Activated T-helper 17 cell treated with anti-CD3 and anti-CD28 coated beads, Interleukin-2, amount 50 U/mL, for 72 hours (primary cell): ENCODE measurements around the gene NR3C1. TPM values are rescaled to one million over a fixed set of nuclear protein-coding genes. Genes with fewer than 3 reads are reported as not detected.

ENCODE experiments used
- ATAC-seq: fragments of 150-1000 bp; cut with Tn5 transposase; replicated peaks from 2 replicates; pipeline ENCODE4 v1.10.0; 2021; ENCODE audit warnings: mild to moderate bottlenecking, moderate library complexity
- H3K27ac Mint-ChIP-seq: one replicate; pipeline ENCODE4 v1.8.0; 2022; ENCODE audit warnings: mixed read lengths
- H3K27me3 Mint-ChIP-seq: one replicate; pipeline ENCODE4 v1.8.0; 2022; ENCODE audit warnings: mixed read lengths
- H3K36me3 Mint-ChIP-seq: one replicate; pipeline ENCODE4 v1.8.0; 2022; ENCODE audit warnings: low read depth, mild to moderate bottlenecking, mixed read lengths
- H3K4me1 Mint-ChIP-seq: one replicate; pipeline ENCODE4 v1.8.0; 2022; ENCODE audit warnings: mixed read lengths
- H3K4me3 Mint-ChIP-seq: one replicate; pipeline ENCODE4 v1.8.0; 2022; ENCODE audit warnings: mild to moderate bottlenecking, mixed read lengths
- H3K9me3 Mint-ChIP-seq: one replicate; pipeline ENCODE4 v1.8.0; 2022; ENCODE audit warnings: mixed read lengths
- total RNA-seq, 2 donors: library from RNA; stranded (reverse); gene quantifications; one replicate each; pipeline ENCODE4 v1.2.3, GENCODE V29; 2022

NR3C1 gene
- total RNA-seq, 2 donors from 2014 or later = 33.2 to 48.3 TPM

- Mint-ChIP-seq H3K9me3 (no peaks in the 10 kb centered on the region), H3K4me3 (no peak overlapping the region)
Observed at GRCh38 chr5:143254819-143255218, 148.7 kb downstream of the NR3C1 start.

GRCh38 chr5:143251946-143252345 lies 151.5 kb downstream of the NR3C1 start:
- H3K27me3 Mint-ChIP-seq = no peaks in the 10 kb centered on the region
- no peak overlapping the region for H3K4me3 Mint-ChIP-seq
- peaks cover 6% of the 10 kb centered on the region for H3K9me3 Mint-ChIP-seq
- no peaks in the 10 kb centered on the region for H3K4me1 Mint-ChIP-seq
- no peaks in the 10 kb centered on the region for H3K36me3 Mint-ChIP-seq
- H3K27ac Mint-ChIP-seq = no peak overlapping the region
- ATAC-seq = no peak

More at GRCh38 chr5:143254819-143255218, 148.7 kb downstream of the NR3C1 start:
- ATAC-seq = no peak
- no peaks in the 10 kb centered on the region for H3K36me3 Mint-ChIP-seq
- H3K27ac Mint-ChIP-seq = no peak overlapping the region
- no peaks in the 10 kb centered on the region for H3K4me1 Mint-ChIP-seq
- no peaks in the 10 kb centered on the region for H3K27me3 Mint-ChIP-seq

GRCh38 chr5:143251190-143251589 lies 152.3 kb downstream of the NR3C1 start:
- no peak overlapping the region for H3K4me3 Mint-ChIP-seq
- H3K27ac Mint-ChIP-seq = no peak overlapping the region
- H3K27me3 Mint-ChIP-seq = no peaks in the 10 kb centered on the region
- no peaks in the 10 kb centered on the region for H3K36me3 Mint-ChIP-seq
- ATAC-seq = no peak
- H3K9me3 Mint-ChIP-seq = peaks cover 6% of the 10 kb centered on the region
- no peaks in the 10 kb centered on the region for H3K4me1 Mint-ChIP-seq

DNA sequence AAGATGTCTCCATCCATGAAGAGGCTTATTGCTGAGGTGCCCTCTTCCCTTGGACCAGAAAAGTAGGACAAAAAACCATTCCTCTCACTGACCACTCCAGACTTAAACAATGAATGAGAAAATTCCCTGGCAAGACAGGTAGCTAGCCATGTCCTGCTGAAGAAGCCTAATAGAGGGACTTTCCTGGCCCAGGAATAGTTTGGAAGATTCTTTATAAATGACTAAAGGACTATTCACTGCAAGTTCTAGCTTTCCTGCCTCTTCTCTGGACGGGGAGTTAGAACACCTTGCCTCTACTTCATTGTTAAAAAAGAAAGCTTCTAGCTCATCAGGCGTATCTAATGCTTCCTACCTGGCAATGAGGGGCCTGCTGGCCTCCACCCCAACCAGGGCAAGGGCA lies 153.6 kb downstream of the NR3C1 start:
- ATAC-seq = no peak
- no peaks in the 10 kb centered on the region for H3K36me3 Mint-ChIP-seq
- no peaks in the 10 kb centered on the region for H3K27me3 Mint-ChIP-seq
- no peaks in the 10 kb centered on the region for H3K4me1 Mint-ChIP-seq
- no peak overlapping the region for H3K27ac Mint-ChIP-seq
- H3K4me3 Mint-ChIP-seq = no peak overlapping the region
- peaks cover 14% of the 10 kb centered on the region for H3K9me3 Mint-ChIP-seq

DNA sequence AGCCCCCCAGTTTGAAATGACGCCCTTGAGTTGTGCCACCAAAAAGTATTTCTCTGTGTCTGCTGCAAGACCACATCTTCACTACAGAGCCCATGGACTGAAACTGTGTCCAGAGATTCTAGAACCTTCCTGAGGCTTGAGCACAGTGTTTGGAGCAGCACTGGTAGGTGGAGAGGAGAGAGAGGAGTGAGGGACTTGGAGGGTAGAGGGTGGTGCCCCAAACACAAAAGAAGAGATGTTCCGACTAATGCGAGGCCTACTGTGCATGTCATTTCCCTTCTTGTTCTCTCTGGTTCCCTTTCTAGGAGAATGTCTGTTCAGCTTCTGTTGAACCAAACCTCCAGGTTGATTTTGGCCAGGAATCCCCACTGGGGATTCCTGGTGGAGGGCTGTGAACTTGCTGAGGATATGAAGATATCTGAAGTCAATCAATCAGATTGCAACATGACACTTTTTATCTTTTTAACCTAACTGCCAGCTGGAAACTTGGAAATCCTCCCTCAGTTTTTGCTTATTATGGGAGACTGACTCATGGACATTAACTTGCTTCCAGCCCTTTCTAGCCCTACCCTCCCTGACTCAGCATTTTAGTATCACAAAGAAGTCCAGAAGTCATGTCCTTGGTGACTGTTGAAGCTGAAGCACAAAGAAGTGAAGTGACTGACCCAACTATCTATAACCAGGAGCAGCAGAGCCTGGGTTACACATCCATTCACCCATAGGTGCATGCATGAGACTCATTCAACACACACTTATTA lies 154.5 kb downstream of the NR3C1 start:
- Mint-ChIP-seq H3K4me3 (no peak overlapping the region), H3K27me3 (no peaks in the 10 kb centered on the region), H3K9me3 (peaks cover 21% of the 10 kb centered on the region), H3K36me3 (no peaks in the 10 kb centered on the region), H3K4me1 (no peaks in the 10 kb centered on the region), H3K27ac (no peak overlapping the region)
- no peak for ATAC-seq

DNA sequence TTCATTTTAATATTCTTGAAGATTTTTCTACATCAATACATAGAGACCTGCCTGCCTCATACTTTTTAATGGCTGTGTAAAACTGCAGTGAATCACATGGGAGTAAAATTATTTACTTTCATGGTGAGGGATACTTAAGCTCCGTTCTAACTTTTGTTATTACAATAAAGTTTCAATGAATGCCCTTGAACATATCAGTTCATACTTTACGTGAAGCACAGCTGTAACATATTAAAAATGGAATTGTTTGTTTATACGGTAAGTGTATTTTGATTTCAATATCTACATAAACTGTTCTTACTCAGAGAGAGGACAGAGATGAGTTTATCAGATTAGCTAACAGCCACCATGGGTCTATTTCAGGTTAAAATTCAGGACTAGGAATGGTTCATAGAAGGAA lies 155.1 kb downstream of the NR3C1 start:
- no peaks in the 10 kb centered on the region for H3K4me1 Mint-ChIP-seq
- peaks cover 21% of the 10 kb centered on the region for H3K9me3 Mint-ChIP-seq
- H3K4me3 Mint-ChIP-seq = no peak overlapping the region
- ATAC-seq = no peak
- no peak overlapping the region for H3K27ac Mint-ChIP-seq
- no peaks in the 10 kb centered on the region for H3K36me3 Mint-ChIP-seq
- no peaks in the 10 kb centered on the region for H3K27me3 Mint-ChIP-seq

DNA sequence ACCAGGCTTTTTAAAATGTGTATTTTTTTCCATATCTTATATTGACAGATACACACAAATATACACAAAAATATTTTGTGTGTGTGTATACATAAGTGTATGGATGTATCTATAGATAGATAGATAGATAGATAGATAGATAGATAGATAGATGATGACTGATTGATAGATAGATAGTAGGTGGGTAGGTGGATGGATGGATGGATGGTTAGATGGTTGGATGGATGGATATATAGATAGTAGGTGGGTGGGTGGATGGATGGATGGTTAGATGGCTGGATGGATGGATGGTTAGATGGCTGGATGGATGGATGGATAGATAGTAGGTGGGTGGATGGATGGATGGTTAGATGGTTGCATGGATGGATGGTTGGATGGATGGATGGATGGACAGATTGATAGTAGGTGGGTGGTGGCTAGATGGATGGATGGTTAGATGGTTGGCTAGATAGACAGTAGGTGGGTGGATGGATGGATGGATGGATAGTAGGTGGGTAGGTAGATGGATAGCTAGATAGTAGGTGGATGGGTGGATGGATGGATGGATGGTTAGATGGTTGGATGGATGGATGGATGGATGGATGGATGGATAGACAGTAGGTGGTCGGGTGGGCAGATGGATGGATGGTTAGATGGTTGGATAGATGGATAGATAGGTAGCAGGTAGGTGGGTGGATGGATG lies 156.2 kb downstream of the NR3C1 start:
- Mint-ChIP-seq H3K4me3 (no peak overlapping the region), H3K4me1 (no peaks in the 10 kb centered on the region), H3K36me3 (no peaks in the 10 kb centered on the region), H3K27me3 (no peaks in the 10 kb centered on the region), H3K9me3 (peaks cover 21% of the 10 kb centered on the region), H3K27ac (no peak overlapping the region)
- no peak for ATAC-seq

DNA sequence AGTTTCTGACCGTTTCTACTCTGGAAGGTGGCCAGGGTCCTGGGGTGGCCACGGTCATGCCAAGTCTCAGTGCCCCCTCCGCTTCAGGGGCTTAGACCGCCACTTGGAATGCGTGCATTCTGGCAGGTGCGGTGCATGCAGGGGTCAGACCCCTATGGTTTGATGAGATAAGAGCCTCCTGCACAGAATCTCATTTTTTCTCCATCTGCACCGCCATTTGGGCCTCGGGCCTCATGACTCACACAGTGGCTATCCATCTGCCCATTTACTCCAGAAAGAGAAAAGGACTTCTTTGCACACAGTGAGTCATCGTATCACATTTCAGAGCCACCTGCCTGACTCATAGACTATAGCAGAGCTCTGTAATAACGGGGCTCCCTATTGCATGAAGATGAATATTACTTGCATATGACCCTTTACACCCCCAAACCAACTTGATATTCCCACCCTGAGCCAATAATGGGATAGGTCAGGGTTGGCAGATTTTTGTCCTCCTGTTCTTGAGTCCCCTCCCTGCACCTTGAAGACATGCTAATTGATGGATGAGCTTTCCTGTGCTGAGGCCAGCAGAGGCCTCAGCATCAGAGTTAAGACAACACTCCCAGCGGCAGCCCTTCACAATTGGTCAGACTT lies 157.4 kb downstream of the NR3C1 start:
- Mint-ChIP-seq H3K4me1 (no peaks in the 10 kb centered on the region), H3K4me3 (no peak overlapping the region), H3K9me3 (peaks cover 21% of the 10 kb centered on the region), H3K36me3 (no peaks in the 10 kb centered on the region), H3K27ac (no peak overlapping the region), H3K27me3 (no peaks in the 10 kb centered on the region)
- peak; percentile 80 for ATAC-seq

DNA sequence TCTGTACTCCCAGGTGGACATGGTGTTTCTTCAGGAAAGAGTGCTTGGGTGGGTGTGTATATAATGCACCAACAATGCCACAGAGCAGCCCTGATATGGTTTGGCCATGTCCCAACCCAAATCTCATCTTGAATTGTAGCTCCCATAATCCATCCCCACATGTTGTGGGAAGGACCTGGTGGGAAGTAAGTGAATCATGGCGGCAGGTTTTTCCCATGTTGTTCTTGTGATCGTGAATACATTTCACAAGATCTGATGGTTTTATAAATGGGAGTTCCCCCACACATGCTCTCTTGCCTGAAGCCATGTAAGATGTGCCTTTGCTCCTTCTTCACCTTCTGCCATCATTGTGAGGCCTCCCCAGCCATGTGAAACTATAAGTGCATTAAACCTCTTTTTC lies 158.5 kb downstream of the NR3C1 start:
- H3K36me3 Mint-ChIP-seq = no peaks in the 10 kb centered on the region
- no peak overlapping the region for H3K27ac Mint-ChIP-seq
- peaks cover 21% of the 10 kb centered on the region for H3K9me3 Mint-ChIP-seq
- ATAC-seq = no peak
- H3K4me3 Mint-ChIP-seq = no peak overlapping the region
- H3K27me3 Mint-ChIP-seq = no peaks in the 10 kb centered on the region
- H3K4me1 Mint-ChIP-seq = no peaks in the 10 kb centered on the region

DNA sequence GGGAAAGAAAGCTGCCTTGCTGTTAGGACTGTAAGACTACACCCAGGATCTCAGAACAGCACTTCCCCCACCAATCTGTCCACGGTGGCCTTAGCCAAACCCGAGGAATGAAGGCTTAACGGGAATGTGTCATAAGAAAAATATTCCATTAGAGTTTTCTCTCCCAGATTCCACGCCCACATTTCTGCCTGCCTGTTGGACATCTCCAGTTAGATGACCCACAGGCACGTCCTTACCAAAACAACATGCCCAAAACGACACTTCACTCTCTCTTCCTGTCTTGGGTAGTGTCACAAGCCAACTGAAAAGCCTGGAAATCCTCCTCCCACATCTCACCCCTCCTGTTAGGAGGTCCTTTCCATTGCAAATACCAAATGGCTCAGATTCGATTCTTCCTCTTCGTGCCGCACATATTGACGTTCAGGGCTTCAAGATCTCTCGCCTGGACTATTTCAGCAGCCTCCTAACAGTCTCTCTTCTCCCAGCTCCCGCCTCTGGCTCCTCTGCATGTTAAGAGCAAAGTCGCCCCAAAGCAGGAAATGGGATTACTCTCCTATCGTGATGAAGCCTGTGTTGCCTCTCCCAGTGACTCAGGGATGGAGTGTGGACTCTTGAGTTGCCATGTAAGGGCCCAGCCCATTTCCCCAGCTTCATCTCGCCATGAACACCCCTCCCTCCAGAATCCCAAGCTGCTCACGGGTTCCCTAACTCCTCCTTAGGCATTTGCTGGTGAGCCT lies 159.3 kb downstream of the NR3C1 start:
- no peaks in the 10 kb centered on the region for H3K27me3 Mint-ChIP-seq
- no peak for ATAC-seq
- no peak overlapping the region for H3K27ac Mint-ChIP-seq
- H3K9me3 Mint-ChIP-seq = peaks cover 21% of the 10 kb centered on the region
- no peaks in the 10 kb centered on the region for H3K4me1 Mint-ChIP-seq
- H3K4me3 Mint-ChIP-seq = no peak overlapping the region
- no peaks in the 10 kb centered on the region for H3K36me3 Mint-ChIP-seq

GRCh38 chr5:143243103-143243502 lies 160.4 kb downstream of the NR3C1 start:
- Mint-ChIP-seq H3K27ac (no peak overlapping the region), H3K9me3 (peaks cover 21% of the 10 kb centered on the region), H3K27me3 (no peaks in the 10 kb centered on the region), H3K4me3 (no peak overlapping the region), H3K4me1 (no peaks in the 10 kb centered on the region), H3K36me3 (no peaks in the 10 kb centered on the region)
- no peak for ATAC-seq

GRCh38 chr5:143241892-143242291 lies 161.6 kb downstream of the NR3C1 start:
- H3K27me3 Mint-ChIP-seq = no peaks in the 10 kb centered on the region

GRCh38 chr5:143239882-143240518 lies 163.5 kb downstream of the NR3C1 start:
- no peak overlapping the region for H3K27ac Mint-ChIP-seq
- no peaks in the 10 kb centered on the region for H3K36me3 Mint-ChIP-seq
- ATAC-seq = no peak
- peaks cover 7% of the 10 kb centered on the region for H3K9me3 Mint-ChIP-seq
- H3K4me3 Mint-ChIP-seq = no peak overlapping the region
- no peaks in the 10 kb centered on the region for H3K27me3 Mint-ChIP-seq
- H3K4me1 Mint-ChIP-seq = no peaks in the 10 kb centered on the region

More at GRCh38 chr5:143241892-143242291, 161.6 kb downstream of the NR3C1 start:
- Mint-ChIP-seq H3K9me3 (peaks cover 15% of the 10 kb centered on the region), H3K27ac (no peak overlapping the region), H3K4me1 (no peaks in the 10 kb centered on the region), H3K4me3 (no peak overlapping the region), H3K36me3 (no peaks in the 10 kb centered on the region)
- no peak for ATAC-seq

- H3K4me1 Mint-ChIP-seq = no peaks in the 10 kb centered on the region
- no peaks in the 10 kb centered on the region for H3K36me3 Mint-ChIP-seq
- ATAC-seq = no peak
- no peaks in the 10 kb centered on the region for H3K9me3 Mint-ChIP-seq
- peak overlapping the region; percentile 16 for H3K27ac Mint-ChIP-seq
- no peak overlapping the region for H3K4me3 Mint-ChIP-seq
- H3K27me3 Mint-ChIP-seq = peaks cover 2% of the 10 kb centered on the region
Observed at GRCh38 chr5:143238620-143239019, 164.9 kb downstream of the NR3C1 start.
